ENCODE data around the gene CDC42EP5.
"Not testable (repeated sequence)": the region's sequence is repeated elsewhere in the genome, so short reads cannot be mapped to it uniquely, and the experiment has no call there.

The CDC42EP5 gene

DNA sequence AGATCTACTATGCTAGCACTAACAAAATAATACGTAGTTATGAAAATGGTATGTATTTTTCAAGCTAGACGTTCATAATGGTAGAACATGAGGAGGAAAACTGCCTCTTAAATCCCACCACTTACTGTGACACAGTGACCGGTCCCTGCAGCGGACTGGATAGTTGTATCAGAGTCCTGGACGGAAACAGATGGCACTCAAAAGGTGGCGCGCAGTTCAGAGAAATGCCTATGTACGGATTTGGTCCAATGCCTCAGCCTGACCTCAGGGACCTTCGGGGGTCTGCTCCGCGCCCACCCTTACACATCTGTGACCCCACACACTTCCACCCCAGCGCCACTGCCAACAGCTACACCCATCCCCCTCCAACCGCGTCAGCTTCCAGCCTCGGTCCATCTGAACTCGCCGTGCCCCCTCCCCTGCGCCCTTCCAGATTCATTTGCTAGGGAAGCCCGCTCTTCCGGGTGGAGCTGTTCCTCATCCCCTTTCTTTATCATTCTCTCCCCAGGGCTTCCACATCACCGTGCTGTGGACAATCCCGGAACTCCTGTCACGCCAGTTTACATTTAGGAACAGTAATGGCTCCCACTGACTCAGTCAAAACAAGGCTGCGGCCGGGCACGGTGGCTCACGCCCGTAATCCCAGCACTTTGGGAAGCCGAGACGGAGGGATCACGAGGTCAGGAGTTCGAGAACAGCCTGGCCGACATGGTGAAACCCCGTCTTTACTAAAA, 24.9 kb downstream of the CDC42EP5 start:
- no peak for DNase-seq (ENCODE audit: low read depth)

DNA sequence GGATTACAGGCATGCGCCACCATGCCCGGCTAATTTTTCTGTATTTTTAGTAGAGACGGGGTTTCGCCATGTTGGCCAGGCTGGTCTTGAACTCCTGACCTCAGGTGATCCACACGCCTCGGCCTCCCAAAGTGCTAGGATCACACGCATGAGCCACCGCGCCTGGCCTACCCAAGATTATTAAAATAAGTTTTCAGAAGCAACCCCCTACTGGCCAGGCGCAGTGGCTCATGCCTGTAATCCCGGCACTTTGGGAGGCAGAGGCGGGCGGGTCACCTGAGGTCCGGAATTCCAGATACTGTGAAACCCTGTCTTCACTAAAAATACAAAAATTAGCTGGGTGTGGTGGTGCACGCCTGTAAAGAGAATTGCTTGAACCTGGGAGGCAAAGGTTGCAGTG, 26.7 kb downstream of the CDC42EP5 start:
- DNase-seq (ENCODE audit: low read depth): not testable (repeated sequence)

DNA sequence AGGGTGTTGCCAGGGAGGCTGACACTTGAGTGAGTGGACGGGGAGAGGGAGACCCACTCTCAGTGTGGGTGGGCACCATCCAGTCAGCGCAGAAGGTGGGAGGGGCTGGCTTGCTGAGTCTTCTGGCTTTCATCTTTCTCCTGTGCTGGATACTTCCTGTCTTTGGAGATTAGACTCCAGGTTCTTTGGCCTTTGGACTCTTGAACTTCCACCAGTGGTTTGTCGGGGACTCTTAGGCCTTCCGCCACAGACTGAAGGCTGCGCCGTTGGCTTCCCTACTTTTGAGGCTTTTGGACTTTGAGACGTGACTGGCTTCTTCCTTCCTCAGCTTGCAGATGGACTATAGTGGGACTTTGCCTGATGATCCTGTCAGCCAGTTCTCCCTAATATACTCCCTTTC, 28.4 kb downstream of the CDC42EP5 start:
- DNase-seq (ENCODE audit: low read depth): no peak

DNA sequence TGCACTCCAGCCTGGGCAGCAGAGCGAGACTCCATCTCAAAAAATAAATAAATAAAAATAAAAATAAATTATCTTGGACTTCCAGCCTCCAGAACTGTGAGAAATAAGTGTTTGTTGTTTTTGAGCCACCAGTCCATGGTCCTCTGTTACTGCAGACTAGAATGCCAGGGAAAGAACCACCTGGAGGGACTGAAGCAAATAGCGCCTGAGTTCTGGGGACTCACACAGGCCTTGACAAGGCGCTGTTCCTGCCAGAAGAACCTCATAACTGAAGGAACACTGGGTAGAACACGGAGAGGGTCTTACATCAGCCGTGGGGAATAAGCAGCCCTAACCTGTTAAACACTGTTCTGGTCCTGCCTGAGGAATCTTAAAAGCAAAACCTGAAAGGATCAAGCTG, 32.5 kb downstream of the CDC42EP5 start:
- no peak for DNase-seq (ENCODE audit: low read depth)

DNA sequence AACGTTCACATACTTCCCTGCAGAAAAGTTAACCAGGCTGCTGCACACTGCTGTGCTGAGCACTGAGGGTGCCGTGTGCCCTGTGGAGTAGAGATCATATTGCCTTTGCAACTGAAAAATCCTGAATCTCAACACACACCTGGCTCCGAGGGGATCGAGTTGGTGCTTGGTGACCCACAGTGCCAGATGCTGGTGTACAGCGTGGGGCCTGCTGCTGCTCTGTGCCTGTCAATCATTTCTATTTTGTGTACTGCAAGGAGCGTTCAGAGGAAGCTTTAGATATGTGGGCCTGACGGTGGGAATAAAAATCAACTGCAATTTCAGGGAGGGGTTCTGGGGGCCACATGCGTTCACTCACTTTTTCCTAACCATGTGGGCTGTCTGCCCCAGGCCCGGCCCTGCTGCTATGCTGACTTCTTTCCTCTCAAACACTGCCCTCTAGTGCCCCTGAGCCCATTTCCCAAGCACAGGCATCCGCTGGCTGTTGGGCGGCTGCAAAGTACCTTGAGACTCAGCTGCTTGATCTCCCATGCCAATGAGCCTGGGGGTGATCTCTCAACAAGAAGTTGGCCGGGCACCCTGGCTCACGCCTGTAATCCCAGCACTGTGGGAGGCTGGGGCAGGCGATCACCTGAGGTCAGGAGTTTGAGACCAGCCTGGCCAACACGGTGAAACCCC, 33.8 kb downstream of the CDC42EP5 start:
- DNase-seq (ENCODE audit: low read depth): no peak

DNA sequence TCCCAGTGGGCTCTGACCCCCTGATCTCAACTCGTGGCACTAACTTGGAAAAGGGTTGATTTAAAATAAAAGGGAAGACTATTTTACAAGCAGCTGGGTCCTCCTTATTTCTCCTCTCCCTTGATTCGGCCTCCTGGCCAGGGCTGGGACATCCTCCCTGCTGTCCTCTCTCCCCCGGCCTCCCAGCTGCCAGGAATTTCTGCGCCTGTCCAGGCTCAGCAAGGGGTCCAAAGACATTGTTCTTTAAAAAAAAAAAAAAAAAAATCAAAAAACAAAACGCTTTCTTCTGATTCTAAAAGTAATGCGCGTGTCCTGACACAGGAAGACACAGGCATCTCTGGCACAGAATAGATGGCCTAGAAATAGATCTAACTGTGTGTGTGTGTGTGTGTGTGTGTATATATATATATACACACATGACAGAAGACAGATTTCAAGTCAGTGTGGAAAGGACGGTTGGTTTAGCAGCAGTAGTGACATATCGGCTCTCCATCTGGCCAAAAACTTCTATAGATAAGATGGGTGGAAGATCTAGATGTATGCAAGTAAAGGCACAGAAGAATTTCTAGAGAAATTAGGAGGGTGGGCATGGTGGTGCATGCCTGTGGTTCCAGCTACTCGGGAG, 36.4 kb downstream of the CDC42EP5 start:
- DNase-seq (ENCODE audit: low read depth): no peak

DNA sequence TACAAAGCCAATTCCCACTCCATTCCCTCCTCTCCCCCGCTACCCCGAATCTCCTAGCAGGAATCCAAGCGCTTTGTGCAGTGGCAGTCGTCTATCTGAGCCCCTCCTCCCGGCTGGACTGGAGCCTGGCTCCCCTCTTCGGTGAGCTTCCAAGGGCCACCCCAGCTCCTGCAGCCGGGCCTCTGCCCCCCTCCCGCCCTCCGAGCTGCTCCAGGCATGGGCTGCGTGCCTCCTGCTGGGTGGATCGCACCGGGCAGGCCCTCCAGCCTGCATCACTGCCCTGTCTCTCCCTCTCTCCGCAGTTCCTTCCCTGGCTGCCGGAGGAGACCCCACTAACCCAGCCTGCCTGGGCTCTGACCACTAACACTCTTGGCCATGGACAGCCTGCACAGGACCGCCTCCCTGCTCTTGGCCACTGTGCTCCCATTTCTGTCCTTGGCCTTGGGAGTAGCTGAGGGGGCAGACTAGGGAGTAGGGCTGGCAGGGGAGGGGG, 37.0 kb downstream of the CDC42EP5 start:
- DNase-seq (ENCODE audit: low read depth): no peak

DNA sequence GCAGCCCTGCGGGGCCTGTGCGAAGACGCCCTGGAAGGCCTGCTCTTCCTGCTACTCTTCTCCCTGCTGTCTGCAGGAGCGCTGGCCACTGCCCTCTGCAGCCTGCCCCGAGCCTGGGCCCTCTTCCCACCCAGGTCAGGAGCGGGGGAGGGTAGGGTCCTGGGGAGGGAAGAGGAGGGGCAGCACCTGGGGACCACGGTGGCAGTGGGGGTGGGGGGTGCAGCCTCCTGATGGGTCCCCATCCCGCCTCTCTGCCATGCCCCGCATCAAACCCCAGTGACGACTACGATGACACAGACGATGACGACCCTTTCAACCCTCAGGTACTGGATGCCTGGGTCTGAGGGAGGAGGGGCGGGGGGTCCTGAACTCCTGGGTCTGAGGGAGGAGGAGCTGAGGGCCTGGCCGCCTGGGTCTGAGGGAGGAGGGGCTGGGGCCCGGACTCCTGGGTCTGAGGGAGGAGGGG, 37.5 kb downstream of the CDC42EP5 start:
- DNase-seq (ENCODE audit: low read depth): no peak

DNA sequence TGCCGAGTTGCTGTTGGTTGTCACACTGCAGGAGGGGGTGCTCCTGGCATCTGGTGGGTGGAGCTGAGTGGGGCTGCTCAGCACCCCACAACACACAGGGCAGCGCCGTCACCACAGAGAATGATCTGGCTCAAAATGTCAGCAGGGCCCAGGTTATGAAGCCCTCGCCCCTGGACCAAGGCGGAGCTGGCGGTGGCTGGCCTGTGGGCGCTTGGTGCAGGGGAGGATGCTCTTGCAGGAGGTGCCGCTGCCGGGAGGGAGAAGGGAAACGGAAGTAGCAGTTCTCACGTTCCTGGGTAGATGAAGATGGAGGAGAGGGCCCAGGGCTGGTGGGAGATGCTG, 38.3 kb downstream of the CDC42EP5 start:
- no peak for DNase-seq (ENCODE audit: low read depth)

DNA sequence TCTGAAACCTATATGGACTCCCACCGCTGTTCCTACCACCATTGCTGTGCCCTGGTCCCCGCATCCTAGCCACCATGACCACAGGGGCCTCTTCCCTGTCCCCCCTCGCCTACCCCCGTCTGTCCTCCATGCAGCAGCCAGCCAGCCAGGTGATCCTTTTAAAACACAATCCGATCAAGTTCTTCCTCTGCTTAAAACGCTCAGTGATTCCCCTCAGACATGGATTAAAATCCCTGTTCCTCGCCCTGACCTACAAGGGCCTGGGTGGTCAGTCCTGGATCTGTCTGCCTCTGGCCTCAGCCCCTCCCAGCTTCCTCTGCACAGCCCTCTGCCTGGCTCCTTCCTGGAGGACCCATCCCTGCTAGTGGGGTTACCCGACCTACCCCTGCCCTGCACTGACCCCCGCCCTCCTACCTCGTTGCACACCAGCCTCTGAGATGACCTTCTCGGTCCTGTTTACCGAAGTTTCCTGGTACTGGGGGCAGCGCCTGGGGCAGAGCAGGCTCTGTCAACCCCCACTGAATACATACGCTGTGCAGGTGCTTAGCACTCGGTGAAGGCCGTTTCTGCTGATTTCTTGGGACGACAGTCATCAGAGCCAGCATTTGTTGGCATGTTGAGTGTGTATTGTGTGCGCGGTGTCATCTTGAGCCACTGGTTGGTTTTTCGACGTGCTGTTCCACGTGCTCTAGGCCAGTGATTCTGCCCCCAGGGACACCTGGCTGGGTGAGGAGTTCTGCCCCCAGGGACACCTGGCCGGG, 38.8 kb downstream of the CDC42EP5 start:
- DNase-seq (ENCODE audit: low read depth): no peak

DNA sequence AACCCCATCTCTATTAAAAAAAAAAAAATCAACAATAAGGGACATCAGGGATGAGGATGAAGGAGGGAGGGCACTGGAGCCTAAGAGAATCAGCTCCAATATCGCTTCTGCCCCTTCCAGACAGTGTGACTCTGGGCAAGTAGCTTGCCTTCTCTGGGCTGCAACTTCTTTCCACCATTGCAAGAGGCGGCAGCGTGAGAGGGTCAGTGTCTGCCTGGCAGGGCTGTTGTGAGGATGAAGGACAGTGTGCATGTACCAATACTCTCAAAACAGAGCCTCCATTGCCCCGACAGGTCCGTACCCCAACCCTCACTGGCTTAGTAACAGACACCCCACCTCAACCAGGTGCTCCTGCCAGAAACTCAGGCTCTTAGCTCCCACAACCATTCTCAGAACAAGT, 39.4 kb downstream of the CDC42EP5 start:
- DNase-seq (ENCODE audit: low read depth): no peak

DNA sequence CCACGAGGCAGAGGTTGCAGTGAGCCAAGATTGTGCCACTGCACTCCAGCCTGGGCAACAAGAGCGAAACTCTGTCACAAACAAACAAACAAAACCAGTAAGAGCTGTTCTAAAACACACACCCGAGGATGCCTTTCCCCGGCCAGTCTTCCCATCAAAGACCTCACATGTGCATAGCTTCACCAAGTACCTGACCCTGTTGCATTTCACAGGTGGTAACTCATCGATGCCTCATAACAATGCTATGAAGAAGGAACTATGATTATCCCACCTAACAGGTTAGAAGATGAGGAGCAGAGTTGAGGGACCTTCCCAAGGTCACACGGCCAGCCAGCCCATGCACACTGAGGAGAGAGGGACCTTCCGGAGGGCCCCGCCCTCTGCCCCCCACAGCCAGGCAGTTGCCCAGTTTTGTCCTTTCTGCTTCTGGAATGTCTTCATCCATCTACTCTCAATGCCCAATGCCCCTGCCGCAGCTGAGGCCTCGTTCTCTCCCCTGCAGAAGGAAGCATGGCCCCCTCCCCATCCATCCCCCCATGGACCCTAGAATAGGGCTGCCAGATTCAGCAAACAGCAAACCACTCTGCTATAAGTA, 40.9 kb downstream of the CDC42EP5 start:
- no peak for DNase-seq (ENCODE audit: low read depth)

DNA sequence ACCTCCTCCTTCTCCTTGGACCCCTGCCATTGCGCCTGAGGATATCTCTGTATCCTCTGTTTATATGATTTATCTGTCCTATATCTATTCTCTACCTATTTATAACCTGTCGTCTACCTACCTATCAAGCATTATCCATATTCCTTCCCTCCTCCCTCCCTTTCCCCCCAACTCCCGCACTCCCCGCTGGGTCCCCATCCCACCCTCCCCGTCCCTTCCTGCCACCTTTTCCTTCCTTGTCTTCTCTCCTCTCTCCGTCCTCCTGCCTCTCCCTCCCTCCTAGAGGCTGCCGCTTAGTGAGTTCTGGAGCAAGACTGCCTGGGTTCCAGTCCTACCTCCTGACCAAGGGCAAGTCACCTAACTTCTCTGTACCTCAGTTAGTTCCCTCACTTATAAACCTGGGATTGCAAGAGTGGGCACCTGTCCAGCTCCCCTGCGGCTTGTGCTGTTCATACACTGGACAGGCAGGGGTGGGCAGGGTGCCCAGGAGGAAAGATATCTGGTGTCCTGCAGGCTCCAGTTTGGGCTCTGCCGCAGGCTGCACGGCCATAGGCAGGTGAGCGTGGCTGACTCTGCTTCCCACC, 41.7 kb downstream of the CDC42EP5 start:
- no peak for DNase-seq (ENCODE audit: low read depth)

DNA sequence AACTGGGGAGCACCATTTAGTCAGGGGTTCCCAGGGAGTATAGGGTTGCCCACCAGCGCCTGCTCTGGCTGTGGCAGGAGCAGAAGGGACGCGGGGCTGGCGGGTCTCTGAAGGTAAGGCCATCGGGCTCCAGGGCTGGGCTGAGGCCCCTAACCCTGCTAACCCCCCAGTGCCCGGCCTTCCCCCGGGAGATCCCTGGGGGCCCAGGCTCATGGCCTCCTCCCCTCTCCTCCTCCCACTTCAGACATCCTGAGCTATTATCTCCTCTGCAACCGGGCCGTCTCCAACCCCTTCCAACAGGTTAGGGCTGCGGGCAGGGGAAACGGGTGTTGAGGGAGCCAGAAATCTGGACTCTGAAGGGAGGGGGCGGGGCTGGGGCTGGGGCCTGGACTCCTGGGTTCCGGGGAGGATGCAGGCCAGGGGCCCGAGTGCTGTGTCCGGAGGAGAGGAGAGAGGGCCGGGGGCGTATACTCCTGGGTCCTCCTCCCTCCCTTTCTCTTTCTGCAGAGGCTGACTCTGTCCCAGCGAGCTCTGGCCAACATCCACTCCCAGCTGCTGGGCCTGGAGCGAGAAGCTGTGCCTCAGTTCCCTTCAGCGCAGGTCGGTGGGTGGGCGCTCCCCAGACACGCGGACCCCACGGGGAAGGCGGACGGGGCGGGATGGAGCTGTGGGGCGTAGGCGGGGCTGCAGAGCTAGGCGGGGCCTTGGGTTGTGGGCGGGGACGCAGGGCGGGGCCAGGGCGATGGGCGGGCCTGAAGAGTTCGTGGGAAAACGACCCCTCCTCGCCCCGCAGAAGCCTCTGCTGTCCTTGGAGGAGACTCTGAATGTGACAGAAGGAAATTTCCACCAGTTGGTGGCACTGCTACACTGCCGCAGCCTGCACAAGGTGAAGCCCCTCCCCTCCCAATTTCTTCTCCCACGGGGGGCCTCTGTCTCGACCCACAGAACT, 42.5 kb downstream of the CDC42EP5 start:
- DNase-seq (ENCODE audit: low read depth): no peak

DNA sequence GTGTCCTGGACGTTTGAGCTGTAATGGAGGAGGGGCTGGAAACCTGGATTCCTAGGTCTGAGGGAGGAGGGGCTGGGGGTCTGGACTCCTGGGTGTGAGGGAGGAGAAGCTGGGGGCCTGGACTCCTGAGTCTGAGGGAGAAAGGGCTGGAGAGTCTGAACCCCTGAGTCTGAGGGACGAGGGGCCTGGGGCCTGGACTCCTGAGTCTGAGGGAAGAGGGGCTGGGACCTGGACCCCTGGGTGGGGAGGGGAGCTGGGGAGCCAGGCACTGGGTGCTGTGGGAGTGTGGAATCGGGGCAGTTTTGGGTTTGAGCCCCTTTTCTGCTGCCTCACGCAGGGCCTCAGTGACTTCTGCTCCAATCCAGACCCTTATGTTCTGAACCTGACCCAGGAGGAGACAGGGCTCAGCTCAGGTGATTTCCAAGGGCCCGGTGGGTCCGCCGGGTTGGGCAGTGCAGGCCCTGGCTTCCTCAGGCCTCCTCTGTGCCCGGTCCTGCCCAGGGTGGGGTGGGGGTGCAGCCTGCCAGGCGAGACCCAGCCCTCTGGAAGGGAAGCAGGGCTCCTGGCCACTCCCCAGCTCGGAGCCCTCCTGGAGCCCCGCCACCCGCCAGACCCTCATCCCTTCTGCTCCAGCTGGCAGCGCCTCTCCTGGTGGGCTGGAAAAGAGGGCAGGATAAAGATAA, 43.4 kb downstream of the CDC42EP5 start:
- no peak for DNase-seq (ENCODE audit: low read depth)

DNA sequence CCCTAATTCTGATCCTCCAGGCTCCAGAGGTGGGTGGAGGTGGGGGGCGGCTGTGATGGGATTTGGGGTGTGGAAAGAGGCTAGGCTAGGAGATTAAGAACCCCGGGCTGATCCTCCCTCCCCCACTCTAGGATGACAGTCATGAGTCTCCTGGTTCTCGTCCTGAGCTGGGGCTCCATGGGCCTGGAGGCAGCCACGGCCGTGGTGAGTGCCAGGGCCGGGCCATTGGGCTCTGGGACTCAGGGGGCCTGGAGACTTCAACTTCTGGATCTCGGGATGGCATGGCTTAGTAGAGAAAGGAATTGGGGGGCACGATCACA, 44.0 kb downstream of the CDC42EP5 start:
- DNase-seq (ENCODE audit: low read depth): no peak

DNA sequence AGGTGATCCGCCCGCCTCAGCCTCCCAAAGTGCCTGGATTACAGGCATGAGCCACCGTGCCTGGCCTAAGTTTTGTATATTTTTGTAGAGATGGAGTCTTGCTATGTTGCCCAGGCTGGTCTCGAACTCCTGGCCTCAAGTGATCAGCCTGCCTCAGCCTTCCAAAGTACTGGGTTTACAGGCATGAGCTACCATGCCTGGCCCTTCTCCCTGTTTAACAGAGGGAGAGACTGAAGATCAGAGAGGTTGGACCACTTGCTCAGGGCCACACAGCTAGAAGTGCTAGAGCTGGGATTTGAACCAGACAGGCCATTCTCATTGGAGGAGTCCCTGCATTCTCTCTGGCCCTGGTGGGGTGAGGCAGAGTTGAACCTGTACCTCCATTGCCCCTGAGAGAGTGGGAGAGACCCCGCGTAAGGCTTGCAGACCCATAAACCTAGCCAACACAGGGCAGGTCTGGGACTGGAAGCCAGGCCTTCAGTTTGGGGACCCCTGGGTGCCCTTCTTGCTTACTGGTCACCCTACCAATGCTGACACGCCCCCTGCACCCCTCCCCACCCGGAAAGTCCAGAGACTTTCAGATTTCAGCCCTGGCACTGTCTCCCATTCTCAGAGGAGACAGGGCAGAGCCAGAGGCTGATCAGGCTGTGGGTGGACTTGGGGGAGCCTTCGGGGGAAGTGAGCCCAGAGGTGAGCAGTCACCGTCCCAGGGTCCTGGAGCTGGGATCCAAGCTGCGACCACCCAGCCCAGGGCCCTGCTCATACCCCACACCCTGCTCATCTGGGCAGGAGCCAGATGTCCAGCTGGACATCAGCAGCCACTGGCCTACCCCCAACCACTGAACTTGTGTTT, 44.5 kb downstream of the CDC42EP5 start:
- DNase-seq (ENCODE audit: low read depth): no peak

DNA sequence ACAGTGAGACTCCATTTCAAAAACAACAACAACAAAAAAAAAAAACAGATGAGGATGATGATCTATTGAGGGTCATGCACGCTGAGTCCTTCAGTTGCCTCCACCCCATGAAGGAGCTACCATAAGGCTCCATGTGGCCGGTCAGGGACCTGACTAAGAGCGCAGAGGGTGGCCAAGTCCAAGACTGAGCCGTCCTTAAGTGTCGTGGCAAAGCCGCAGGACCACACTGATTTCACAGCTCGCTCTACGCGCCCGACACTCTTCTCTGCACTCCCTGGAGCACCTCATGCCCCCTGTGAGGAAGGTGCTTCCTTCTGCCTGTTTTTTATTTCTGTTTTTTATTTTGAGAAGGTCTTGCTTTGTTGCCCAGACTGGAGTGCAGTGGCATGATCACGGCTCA, 45.5 kb downstream of the CDC42EP5 start:
- no peak for DNase-seq (ENCODE audit: low read depth)

DNA sequence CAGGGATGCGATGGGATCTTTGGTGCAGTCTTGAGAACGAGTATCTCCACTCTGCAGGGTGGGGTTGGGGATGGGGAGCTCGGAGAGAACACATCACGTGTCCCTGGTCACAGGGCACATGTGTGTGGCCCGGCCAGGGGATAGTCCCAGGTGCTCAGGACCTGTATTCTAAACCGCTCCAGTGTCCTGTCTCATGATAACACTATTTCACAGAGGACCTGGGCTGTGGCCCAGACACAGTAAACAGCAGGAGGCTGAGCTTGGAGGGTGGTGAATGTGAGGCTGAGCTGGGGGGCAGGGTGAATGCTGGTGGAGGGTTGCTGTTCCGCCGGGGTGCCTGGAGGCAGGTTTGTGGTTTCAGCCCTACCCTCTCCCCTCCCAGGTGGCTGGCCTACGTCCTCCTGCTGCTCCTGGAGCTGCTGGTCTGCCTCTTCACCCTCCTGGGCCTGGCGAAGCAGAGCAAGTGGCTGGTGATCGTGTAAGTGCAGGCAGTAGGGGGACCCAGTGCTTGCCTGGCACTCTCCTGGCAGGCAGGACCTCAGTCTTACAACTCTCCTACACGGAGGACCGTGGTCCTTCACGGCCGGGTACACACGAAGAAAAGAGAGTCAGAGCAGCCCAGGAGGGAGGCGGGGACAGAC, 46.7 kb downstream of the CDC42EP5 start:
- no peak for DNase-seq (ENCODE audit: low read depth)
